Glomerular visceral epithelial cell (primary cell): Measurements from ENCODE around the gene ABHD16A.

ENCODE experiments used
- DNase-seq: peaks from one replicate; pipeline ENCODE4 v3.0.0-alpha.2; 2016; ENCODE audit errors: extremely low spot score

ABHD16A gene

DNA sequence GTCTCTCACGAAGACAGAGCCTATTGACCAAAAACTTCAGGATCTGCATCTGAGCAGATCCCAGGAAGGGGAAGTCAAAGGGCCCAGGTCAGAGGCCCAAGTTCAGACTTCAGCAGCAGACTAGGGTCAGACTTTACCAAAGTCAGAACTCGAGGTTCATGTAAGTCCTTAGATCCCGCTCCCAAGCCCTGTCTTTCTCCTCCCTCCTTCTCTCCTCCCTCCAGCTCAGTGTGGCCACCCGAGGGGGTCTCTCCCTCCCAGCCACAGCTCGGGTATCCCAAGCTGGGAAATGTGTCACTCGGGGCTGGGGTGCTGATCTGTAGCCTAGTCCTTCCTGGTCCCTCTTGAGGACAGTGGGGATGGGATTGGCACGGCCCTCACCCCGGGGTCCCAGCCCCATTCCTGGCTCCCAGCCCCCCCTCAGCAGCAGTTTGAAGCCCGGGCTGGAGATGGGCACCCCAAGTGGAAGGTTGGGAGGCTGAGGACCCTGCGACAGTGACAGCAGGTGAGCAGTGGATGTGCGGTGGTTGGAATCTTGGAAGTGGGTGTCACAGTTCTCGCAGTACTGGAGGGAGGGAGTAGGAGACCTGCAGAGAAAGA, 40.9 kb downstream of the ABHD16A start:
- no peak for DNase-seq

DNA sequence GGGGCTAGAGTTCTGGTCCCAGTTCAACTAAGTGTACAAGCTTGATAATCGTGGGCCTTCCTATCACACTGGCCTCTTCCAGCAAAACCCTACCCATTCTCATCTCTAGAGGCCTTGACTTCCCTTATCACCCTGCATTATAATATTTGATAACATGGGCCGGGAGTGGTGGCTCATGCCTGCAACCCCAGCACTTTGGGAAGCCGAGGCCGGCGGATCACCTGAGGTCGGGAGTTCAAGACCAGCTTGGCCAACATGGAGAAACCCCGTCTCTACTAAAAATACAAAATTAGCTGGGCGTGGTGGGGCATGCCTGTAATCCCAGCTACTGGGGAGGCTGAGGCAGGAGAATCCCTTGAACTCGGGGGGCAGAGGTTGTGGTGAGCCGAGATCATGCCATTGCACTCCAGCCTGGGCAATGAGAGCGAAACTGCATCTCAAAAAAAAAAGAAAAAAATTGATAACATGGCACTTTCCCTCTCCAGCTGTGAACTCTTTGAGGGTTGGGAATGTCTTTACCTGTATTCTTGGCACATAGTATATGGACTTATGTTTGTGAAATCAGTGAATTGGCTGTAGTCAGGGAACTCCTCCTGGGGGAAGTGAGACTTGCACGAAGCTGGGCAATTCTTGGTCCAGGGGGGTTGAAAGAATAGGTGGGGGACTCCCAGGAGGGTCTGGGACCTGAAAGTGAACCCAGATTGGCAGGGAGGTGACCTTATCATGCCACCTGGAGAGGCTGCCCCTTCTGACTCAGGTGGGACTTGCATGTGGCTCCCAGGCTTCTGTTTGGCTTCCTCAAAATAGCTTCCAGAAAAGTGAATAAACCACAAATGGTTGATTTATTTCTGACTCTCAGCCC, 41.6 kb downstream of the ABHD16A start:
- peak; percentile 28 for DNase-seq

DNA sequence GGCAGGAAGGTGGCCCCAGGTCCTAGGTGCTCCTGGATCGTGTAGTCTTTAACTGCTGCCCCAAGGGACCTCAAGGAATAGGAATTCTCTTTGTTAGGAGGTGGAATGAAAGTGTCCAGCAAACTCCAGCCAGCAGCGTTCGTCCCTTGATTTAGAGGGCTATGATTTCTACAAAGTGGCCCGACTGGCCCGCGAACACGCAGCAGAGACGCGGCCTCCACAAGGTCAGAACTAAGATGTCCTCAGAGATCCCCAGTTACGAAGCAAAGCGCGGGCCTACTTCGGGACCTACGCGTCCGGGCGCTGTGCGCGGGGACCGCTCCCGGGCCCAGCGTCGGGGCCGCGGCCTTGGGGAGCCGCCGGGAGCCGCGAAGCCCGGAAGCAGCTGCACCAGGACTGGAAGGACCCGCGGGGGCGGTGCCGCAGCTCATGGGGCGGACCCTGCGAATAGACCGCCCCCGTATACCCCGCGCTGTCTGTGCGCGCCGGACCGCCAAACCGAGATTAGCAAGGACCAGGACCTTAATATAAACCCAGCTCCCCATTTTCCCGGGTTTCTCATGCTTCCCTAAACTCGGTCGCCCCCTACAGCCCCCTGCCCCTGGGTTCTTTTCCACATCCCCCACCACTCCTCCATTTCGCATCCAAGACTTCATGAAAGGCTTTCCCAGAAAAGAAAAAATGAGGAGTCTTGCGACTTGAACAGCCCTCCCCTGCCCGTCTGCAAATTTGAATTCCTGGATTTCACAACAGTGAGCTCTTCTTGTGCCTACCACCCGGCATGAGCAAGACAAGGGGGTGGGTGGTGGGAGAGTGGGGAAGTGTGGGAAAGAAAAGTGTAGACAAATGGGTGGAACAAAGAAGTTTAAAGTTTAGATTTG, 42.5 kb downstream of the ABHD16A start, which contains the start of gene C6orf47:
Gene C6orf47 (minus strand): TSS at position 398 of the 881 bp plus-strand sequence. CDS start 831 bp downstream, outside the sequence.
- DNase-seq, result peak; percentile 84

DNA sequence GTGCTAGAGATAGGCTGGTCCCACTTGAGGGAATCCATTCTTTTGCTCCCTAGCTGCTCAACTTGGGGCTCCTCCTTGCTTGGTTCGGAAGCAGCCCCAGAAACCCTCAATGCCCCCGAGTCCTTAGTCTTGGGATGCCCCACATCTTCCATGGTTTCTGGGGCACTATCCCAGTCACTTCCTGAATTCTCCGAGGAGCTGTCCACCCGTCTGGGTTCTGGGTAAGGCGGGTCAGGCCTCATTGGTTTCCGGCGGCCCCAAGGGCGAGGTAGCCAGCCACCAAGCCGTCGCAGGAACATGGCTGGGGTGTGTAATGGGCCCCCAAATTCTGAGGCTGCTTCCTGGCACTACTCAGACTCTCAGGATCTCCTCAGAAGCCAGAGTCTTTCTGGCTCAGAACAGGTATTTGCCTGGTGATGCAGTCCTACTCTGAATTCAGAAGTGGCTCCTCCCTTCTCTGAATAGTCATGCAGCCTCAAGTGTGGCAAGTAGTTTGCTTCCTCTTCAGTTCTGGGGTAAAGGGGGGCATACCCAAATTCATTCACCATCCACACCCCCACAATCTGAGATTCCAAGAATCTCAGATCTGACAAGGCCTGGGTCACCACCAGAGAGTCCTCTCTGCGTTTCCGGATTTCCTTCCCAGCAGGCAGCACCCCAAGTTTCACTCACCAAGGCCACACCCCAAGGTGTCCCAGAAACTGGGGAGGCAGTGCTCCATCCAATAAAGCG, 43.3 kb downstream of the ABHD16A start:
- peak; percentile 36 for DNase-seq

DNA sequence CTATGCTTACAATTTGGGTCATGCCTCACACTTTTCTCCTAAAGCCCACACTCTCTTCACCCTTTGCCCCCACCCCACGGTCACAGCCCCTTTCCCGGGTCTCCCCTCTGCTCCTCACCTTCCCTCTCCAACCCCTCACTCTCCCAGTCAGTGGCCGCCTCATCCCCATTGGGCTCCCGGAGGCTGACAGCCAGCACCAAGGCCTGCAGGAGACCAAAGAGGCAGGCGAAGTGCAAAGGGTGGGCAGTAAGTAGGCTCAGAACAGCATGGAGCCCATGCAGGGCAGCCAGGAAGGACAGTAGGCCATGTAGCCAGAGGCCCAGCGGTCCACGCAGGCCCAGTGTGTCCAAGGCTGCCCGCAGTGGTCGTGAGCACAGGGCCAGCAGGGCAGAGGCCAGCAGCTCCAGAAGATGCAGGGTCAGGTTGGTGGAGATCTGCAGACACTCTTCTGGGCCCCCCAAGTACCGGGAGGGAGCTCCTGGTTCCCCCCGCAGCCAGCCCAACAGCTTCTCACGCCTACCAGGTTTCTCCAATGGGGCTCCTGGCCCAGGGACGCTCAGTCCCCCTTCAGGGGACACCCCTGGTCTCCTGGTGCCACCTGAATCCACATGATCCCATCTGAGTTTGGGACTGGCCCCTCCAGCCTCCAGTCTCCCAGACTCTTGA, 44.0 kb downstream of the ABHD16A start:
- DNase-seq, result no peak

DNA sequence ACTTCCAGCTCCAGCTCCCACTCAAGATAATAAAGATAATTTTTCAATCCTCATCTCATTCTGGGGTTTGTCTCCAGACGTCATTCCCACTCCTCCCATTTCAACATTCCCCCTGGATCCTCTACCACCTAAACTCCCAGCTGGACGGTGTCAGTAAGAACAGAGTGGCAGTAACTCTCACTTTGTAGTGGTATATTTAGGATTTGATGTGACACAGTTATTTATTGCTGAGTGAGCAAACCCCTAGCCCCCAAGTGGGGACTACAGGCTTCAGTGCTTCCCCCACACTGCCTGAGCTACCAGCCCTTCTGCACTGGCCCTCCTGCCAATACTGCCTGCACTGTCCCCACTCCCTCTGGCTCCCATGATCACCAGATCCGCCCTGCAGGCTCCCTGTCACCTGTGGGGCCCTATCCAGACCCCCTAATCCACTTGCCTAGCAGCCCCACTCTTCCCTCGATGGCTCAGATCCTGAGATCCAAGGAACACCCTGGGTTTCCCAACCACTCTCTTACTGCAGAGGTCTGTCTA, 44.9 kb downstream of the ABHD16A start:
- DNase-seq, result no peak

DNA sequence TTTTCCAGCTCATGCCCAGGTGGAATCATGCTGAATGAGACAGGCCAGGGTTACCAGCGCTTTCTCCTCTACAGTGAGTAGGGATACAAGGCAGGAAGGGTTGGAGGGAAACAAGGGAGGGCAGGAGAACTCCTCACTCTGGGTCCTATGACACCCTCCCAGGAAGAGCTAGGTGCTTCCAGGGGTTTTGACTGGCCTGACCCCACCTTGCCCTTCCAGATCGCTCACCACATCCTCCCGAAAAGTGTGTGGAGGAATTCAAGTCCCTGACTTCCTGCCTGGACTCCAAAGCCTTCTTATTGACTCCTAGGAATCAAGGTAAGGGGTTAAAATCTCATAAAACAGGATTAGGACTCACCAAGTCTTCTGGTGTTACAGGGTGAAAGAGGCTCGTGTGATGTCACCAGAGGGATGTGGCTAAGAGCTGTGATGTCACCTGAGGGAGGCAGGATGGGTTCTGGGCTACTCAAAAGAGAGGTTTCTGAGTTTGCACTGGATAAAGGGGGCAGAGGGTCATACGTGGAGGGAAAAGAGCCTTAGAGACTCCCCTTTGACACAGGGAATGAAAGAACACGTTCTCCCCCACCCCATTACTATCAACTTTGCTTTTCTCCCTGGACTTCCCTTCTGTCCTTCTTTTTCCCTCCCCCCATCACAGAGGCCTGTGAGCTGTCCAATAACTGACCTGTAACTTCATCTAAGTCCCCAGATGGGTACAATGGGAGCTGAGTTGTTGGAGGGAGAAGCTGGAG, 45.5 kb downstream of the ABHD16A start:
- DNase-seq, result no peak

DNA sequence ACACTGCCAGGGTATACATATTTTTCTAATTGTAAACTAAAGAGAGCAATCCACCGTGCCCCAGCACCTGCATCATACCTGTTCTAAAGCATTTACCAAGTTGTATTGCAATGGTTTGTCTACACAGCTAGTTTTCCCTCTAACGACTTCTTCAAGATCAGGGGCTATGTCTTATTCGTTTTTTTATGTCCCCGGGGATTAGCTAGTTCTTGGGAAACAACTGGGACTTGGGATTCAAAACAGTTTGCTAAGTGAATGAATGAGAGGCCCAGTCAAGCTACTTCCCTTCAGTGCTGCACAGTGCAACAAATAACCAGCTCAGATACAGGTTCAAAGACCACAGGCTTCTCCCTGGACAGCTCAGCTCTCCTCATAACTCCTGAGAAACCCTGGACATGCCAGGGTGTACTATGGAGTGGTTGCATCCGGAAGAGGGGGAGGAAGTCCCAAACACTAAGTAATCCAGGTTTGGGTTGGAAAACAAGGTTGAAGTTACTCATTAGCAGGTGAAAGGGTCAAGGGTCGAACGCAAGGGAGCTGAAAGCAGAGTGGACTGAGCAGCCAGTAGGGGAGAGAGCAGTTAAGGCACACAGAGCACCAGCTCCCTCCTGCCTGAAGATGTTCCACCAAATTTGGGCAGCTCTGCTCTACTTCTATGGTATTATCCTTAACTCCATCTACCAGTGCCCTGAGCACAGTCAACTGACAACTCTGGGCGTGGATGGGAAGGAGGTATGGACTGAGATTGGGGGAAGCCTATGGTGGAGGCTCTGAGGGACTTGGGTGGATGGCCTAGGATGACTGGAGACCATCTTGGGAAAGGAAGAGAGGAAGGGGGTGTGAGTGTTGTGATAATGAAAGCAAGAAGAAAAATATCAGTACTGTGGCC, 47.5 kb downstream of the ABHD16A start, which contains the start of gene APOM:
Gene APOM (plus strand): TSS at position 546 of the 889 bp plus-strand sequence. CDS start 73 bp downstream, at position 619.
- DNase-seq, result no peak

DNA sequence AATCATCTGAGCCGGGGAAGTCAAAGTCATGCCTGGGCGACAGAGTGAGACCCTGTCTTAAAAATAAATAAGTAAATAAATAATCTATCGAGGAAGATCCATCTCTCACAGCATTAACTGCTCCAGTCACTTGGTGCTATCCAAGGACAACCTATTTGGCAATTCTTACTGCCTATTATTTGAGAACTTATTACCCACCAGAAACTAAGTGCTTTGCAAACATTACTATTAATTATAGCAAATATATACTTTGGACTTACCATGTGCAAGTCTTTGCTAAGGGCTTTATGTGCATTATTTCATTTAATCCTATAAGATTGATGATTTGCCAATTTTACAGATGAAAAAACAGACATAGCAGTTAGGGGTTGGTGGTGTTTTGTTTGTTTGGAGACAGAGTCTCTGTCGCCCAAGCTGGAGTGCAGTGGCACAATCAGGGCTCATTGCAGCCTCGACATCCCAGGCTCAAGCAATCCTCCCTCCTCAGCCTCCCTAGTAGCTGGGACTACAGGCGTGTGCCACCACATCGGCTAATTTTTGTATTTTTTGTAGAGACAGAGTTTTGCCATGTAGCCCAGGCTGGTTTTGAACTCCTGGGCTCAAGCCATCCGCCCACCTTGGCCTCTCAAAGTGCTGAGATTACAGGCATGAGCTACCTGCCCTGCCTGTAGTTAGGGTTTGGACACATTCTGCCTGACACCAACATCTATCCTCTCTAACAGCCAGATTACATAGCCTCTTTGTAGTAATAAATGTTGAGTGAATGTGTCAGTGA, 48.4 kb downstream of the ABHD16A start:
- no peak for DNase-seq

DNA sequence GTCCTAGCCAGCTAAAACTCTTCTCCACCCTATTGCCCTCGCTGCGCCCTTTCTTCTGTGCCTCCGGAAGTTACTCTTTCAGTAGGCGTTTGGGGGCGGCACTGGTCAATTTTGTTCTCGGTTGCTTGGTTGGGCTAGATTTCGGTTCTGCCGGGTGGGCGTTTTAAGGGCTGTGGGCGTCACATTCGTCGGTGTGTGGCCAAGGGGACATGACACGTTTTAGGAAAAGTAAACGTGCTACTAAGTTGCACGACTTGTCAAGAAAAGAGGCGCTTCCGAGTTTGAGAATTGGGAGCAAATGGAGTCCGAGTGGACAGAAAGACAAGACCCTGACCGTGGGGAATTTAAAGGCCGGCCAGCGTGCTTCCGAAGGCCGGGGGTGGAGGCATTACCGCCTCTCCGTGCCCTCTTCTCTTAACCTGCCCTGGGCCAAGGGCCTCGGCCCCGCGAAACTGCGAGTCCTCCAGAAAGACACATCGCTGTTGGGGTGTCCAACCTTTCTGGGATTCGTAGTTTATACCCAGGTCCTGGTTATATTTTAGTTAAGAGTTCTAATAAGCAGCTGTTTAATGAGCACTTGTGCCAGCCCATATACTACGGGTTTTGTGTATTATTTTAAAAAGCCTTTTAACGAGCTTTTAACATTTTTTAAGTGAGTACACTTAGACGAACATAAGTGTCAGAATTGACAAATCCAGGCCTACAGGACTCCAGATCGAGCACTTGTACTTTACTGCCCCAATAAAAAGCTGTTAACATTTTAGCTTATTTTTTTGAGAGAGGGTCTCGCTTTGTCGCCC, 50.0 kb downstream of the ABHD16A start:
- DNase-seq, result peak; percentile 89

DNA sequence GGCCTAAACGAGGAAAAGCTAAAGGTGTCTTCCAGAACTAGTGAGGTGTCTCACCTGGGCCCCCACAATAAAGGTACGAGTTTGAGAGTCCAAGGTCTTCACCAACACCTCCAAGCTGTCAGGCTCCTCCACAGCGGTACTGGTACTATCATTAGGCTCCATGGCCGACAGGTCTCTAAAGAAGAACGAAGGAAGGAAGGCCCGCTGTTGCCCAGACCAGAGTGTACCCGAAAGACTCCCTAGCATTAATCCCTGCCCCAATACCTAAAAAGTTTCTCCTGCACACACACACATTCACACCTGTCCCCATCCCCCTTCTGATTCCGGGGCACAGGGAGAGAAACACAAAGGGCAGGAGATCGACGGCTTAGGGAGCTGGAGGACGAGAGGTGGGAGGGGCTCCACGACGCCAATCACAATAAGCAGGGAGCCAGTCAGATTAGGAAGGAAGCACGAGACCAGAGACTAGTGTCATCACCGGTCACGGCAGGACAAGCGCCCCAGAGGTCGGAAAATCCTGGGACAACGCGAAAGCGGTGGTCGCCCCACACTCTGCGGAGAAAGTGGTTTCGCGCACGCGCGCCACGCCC, 51.4 kb downstream of the ABHD16A start:
- DNase-seq, result peak; percentile 78

DNA sequence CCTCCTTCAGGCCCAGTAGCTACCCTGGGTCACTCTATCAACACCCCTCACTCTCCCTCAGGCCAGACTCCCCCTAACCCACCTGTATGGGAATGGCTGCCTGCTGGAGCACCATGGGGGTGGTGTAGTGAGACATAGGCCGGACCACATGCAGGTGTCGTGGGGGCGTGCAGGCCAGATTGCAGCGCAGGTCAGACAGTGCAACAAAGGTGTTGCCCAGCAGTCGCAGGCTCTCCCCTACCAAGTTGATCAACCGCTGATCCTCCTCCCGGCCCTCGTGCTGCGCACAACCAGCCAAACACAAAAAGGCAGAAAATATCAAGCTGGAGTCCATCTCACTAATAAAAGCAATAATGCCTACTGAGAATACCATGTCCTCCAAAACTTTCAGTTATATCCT, 57.8 kb downstream of the ABHD16A start:
- DNase-seq, result no peak

DNA sequence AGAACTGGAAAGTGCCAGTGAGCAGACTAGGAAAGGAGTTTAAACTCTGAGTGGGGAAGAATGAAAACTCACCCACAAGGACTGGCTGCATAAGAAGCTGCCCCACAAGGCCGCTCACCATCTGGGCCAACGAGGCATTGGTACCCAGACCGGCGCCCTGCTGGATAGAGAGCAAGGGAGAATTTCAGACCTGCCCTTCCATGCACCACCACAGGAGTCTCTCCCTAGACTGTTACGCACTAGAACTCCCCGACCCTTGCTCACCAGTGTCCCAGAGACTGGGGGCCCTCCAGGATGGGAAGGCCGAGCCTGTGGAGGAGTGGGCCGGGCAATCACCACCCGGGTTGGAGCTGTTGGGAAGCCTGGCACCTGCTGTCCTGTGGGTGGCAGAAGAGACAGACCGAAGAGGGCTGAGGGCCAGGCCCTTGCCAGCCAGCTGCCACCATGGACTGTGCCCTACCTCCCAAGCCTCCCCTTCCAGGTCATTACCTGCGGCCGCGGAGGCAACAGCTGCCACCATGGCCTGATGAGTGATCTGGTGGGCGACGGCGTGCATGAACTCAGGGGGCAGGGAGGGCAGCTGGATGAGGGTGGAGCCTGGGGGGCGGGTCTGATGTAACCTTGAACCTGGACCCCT, 59.2 kb downstream of the ABHD16A start:
- no peak for DNase-seq

DNA sequence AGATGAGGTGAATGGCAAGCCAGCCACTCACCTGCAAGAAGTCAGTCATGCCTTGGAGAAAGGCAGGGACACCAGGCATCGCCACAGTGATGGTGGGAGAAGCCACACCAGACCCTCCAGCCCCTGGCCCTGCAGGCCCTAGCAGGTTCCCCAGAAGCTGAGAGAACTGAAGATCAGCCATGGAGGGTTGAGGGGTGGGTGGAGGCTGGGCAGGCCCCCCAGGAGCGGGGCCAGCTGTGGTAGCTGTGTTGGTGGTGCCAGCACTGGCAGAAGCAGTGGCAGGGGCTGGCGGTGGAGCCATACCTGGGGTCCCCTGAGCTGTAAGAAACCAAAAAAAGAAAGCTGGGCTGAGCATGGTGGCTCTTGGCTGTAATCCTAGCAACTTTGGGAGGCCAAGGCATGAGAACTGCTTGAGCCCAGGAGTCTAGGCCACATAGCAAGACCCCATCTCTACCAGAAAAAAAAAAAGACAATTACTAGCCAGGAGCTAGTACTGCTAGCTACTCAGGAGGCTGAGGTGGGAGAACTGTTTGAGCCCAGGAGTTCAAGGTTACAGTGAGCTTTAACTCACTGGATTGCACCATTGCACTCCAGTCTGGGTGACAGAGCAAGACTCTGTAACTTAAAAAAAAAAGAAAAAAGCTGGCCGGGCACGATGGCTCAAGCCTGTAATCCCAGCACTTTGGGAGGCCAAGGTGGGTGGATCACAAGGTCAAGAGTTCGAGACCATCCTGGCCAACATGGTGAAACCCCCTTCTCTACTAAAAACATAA, 60.1 kb downstream of the ABHD16A start:
- no peak for DNase-seq

DNA sequence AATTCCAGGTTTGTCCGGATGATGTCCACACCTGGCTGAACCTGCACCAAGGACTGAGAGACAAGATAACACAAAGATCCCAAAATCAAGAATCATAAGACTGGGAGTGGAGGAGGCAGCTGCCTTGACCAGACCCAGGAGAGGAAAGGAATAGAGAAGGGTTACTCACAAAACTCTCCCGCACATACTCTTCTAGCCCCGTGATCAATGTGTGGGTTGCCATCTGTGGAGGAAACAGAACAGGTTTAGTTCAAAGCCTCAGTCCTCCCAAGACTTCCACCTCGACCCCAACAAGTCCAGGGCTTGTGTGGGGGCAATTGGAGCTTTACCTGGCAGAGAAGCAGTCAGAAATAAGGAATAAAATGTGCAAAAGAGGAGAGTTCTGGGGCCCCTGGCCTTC, 61.8 kb downstream of the ABHD16A start:
- no peak for DNase-seq

DNA sequence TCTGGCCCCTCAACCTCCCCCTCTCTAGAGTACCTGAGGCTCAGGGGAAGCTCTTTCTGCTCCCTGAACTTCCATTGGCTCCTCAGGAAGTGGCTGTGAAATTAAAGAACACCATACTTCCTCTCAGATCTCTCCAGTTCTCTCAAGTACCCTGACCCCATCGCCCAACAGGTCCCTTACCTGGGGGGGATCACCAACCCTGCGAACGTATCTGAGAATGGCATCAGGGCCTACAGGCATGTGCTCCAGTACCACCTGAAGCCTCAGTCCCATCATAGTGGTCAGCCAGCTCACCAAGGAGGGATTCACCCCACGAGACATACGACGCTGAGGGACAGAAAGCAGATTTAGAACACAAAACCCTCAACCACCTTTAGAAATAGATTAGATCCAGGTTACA, 62.5 kb downstream of the ABHD16A start:
- DNase-seq, result no peak
